Measurements from ENCODE around the gene ENDOV.

Gene ENDOV

GRCh38 chr17:80442764-80443163 lies 27.8 kb downstream of the ENDOV start:
- Histone ChIP-seq H3K36me3 (replicated peaks) (no peaks in the 10 kb centered on the region), H3K27ac (no peak overlapping the region), H3K4me3 (ENCODE audit: low read depth, low read length) (no peak overlapping the region), H3K27me3 (replicated peaks) (peaks cover 4% of the 10 kb centered on the region)
- no peak for DNase-seq
- no peak for TF ChIP-seq CTCF (IDR thresholded peaks at IDR 0.05; ENCODE audit: low read depth, low read length, missing control alignments)
- in situ Hi-C loops (cut with HindIII; ENCODE audit: low pct_ligation_motif_present, low sequenced_read_pairs): loop anchor here (25.0 kb wide), 1 partner anchor 420 kb away; no protein-coding TSS in a partner anchor

- H3K4me3 ChIP-seq (ENCODE audit: low read depth, low read length): no peak overlapping the region
- peaks cover 4% of the 10 kb centered on the region for H3K27me3 ChIP-seq (replicated peaks)
- H3K36me3 ChIP-seq (replicated peaks): no peaks in the 10 kb centered on the region
- in situ Hi-C loops (cut with HindIII; ENCODE audit: low pct_ligation_motif_present, low sequenced_read_pairs): loop anchor here (25.0 kb wide), 1 partner anchor 419 kb away; no protein-coding TSS in a partner anchor
- H3K27ac ChIP-seq: no peak overlapping the region
- no peak for TF ChIP-seq CTCF (IDR thresholded peaks at IDR 0.05; ENCODE audit: low read depth, low read length, missing control alignments)
- no peak for DNase-seq
These were observed 28.5 kb downstream of the ENDOV start for GRCh38 chr17:80443498-80443897.

- DNase-seq: no peak
- Histone ChIP-seq H3K4me3 (ENCODE audit: low read depth, low read length) (no peak overlapping the region), H3K36me3 (replicated peaks) (no peaks in the 10 kb centered on the region), H3K27ac (no peak overlapping the region), H3K27me3 (replicated peaks) (peaks cover 4% of the 10 kb centered on the region)
- in situ Hi-C loops (cut with HindIII; ENCODE audit: low pct_ligation_motif_present, low sequenced_read_pairs): loop anchor here (25.0 kb wide), 1 partner anchor 418 kb away; no protein-coding TSS in a partner anchor
- no peak for TF ChIP-seq CTCF (IDR thresholded peaks at IDR 0.05; ENCODE audit: low read depth, low read length, missing control alignments)
These were observed 29.1 kb downstream of the ENDOV start for GRCh38 chr17:80443916-80444643.

GRCh38 chr17:80444644-80444979 lies 29.6 kb downstream of the ENDOV start:
- H3K36me3 ChIP-seq (replicated peaks): no peaks in the 10 kb centered on the region
- H3K4me3 ChIP-seq (ENCODE audit: low read depth, low read length): no peak overlapping the region
- no peak for TF ChIP-seq CTCF (IDR thresholded peaks at IDR 0.05; ENCODE audit: low read depth, low read length, missing control alignments)
- H3K27me3 ChIP-seq (replicated peaks): peaks cover 4% of the 10 kb centered on the region
- in situ Hi-C loops (cut with HindIII; ENCODE audit: low pct_ligation_motif_present, low sequenced_read_pairs): loop anchor here (25.0 kb wide), 1 partner anchor 418 kb away; no protein-coding TSS in a partner anchor
- no peak overlapping the region for H3K27ac ChIP-seq
- no peak for DNase-seq

- no peak for DNase-seq
- no peak overlapping the region for H3K4me3 ChIP-seq (ENCODE audit: low read depth, low read length)
- TF ChIP-seq CTCF (IDR thresholded peaks at IDR 0.05; ENCODE audit: low read depth, low read length, missing control alignments): no peak
- no peaks in the 10 kb centered on the region for H3K36me3 ChIP-seq (replicated peaks)
- peaks cover 4% of the 10 kb centered on the region for H3K27me3 ChIP-seq (replicated peaks)
- H3K27ac ChIP-seq: no peak overlapping the region
- in situ Hi-C loops (cut with HindIII; ENCODE audit: low pct_ligation_motif_present, low sequenced_read_pairs): loop anchor here (25.0 kb wide), 1 partner anchor 417 kb away; no protein-coding TSS in a partner anchor
These were observed 30.2 kb downstream of the ENDOV start for GRCh38 chr17:80445007-80445725.

Data from brain microvascular endothelial cell (primary cell).